H1 (cell line): ENCODE results near the gene PCBP1. TPM values are rescaled to one million over a fixed set of nuclear protein-coding genes. Genes with fewer than 3 reads are reported as not detected.
A peak's percentile ranks its signal among the peaks of the same experiment; 100 is the strongest.

Source experiments
- ASH2L ChIP-seq: fragments of 200-600, 300-600 bp; sonication (generic); IDR thresholded peaks from one replicate; pipeline ENCODE4 v1.7.1; 2017; ENCODE audit warnings: low read length
- ATF2 ChIP-seq: IDR thresholded peaks from 2 replicates; pipeline ENCODE4 v1.6.1; 2012; ENCODE audit warnings: low read length, inconsistent platforms
- CHD2 ChIP-seq: IDR thresholded peaks from 2 replicates; pipeline ENCODE4 v1.6.1; 2012; ENCODE audit warnings: low read length, improper control_type of control experiment
- EGR1 ChIP-seq: IDR thresholded peaks from 2 replicates; pipeline ENCODE4 v1.6.1; 2011; ENCODE audit warnings: low read depth, low read length, borderline replicate concordance
- EP300 ChIP-seq, 2 experiments: IDR thresholded peaks; 1 replicate in 1 of 2; 2 replicates in 1 of 2; pipeline ENCODE4 v1.6.1; 2011 to 2012; ENCODE audit warnings: low read depth in 2 of 2, low read length in 2 of 2, mild to moderate bottlenecking in 2 of 2, borderline replicate concordance in 1 of 2, inconsistent platforms in 1 of 2, moderate library complexity in 1 of 2
- JUND ChIP-seq: IDR thresholded peaks from 2 replicates; pipeline ENCODE4 v1.6.1; 2011; ENCODE audit warnings: mild to moderate bottlenecking, improper control_type of control experiment, low read length
- KDM4A ChIP-seq: IDR thresholded peaks from one replicate; pipeline ENCODE4 v1.7.1; 2012; ENCODE audit warnings: low read depth, mild to moderate bottlenecking, moderate library complexity, low read length, inconsistent platforms; ENCODE audit not compliant: severe bottlenecking
- KDM5A ChIP-seq: fragments of 200-600 bp; IDR thresholded peaks from 2 replicates; pipeline ENCODE4 v1.7.1; 2012; ENCODE audit warnings: mild to moderate bottlenecking, low read length, inconsistent platforms, mixed read lengths
- MAX ChIP-seq: IDR thresholded peaks from 2 replicates; pipeline ENCODE4 v1.6.1; 2012; ENCODE audit warnings: inconsistent platforms
- POLR2A ChIP-seq, 2 experiments: IDR thresholded peaks; 1 replicate in 1 of 2; 2 replicates in 1 of 2; pipeline ENCODE4 v1.6.1; 2011; ENCODE audit warnings: low read depth in 2 of 2, low read length in 2 of 2, mild to moderate bottlenecking in 2 of 2; ENCODE audit errors: control extremely low read depth in 1 of 2
- RAD21 ChIP-seq, 2 experiments: IDR thresholded peaks in 1 of 2; conservative IDR thresholded peaks in 1 of 2; 2 replicates each; pipeline ENCODE4 v1.6.1; 2011; ENCODE audit warnings: low read depth in 2 of 2, low read length in 2 of 2, improper control_type of control experiment in 1 of 2, inconsistent platforms in 1 of 2, mild to moderate bottlenecking in 1 of 2, moderate library complexity in 1 of 2
- RXRA ChIP-seq: IDR thresholded peaks from 2 replicates; pipeline ENCODE4 v1.6.1; 2011; ENCODE audit warnings: low read depth, mild to moderate bottlenecking, low read length, moderate library complexity; ENCODE audit not compliant: insufficient read depth
- SIN3A ChIP-seq, 2 experiments: IDR thresholded peaks in 1 of 2; conservative IDR thresholded peaks in 1 of 2; 2 replicates each; pipeline ENCODE4 v1.6.1; 2011 to 2012; ENCODE audit warnings: low read length in 2 of 2, improper control_type of control experiment in 1 of 2, low read depth in 1 of 2, mild to moderate bottlenecking in 1 of 2
- TAF7 ChIP-seq: optimal IDR thresholded peaks from 2 replicates; pipeline ENCODE3; 2011; ENCODE audit warnings: low read depth, mild to moderate bottlenecking, inconsistent platforms, low read length, moderate library complexity, borderline replicate concordance
- TBP ChIP-seq: IDR thresholded peaks from 2 replicates; pipeline ENCODE4 v1.6.1; 2011; ENCODE audit warnings: low read depth, low read length, improper control_type of control experiment
- polyA plus RNA-seq, 7 experiments: library from polyadenylated mRNA; depleted of rRNA in 3 of 7; stranded (reverse) in 5 of 7; unstranded in 2 of 7; fragments of >200 nt in 5 of 7; fragments of 200-250 nt in 2 of 7; gene quantifications; 1 replicate in 5 of 7; 2 replicates in 1 of 7; 4 replicates in 1 of 7; pipeline versions ENCODE4 v1.2.1 to v1.2.3, GENCODE V29; 2011 to 2013; ENCODE audit warnings: missing spikeins in 2 of 7, mixed read lengths in 2 of 7
- total RNA-seq: library from RNA; stranded (reverse); fragmentation: NEBNext Ultra II Directional; extraction: Animal tissue kit (Norgen Biotek cat#: 25700); gene quantifications from 2 replicates; pipeline ENCODE4 v1.2.1, GENCODE V29; 2021

Gene PCBP1
- total and polyA plus RNA-seq, 2 of the 8 experiments (the other 6 are each of a cell fraction or from before 2014, with no cell fraction given): 279 to 493 TPM

- TF ChIP-seq ATF2 (0 out of 2 replicates have a peak, but pooled peaks have one; percentile 75), POLR2A (IDR thresholded peaks at IDR 0.05; ENCODE audit: control extremely low read depth in 1 of 2, low read depth in 2 of 2, low read length in 2 of 2) (peak; percentile 90 to 95), ASH2L (peak; percentile 11), EGR1 (no peak), RAD21 (IDR thresholded peaks at IDR 0.05 in 1 of 2, conservative IDR thresholded peaks at IDR 0.05 in 1 of 2; ENCODE audit: low read depth in 2 of 2, low read length in 2 of 2) (0 out of 4 replicates have a peak, but pooled peaks of 1 of the 2 experiments have one; percentile 8), JUND (peak; percentile 43; the same call in 1 of the 2 replicates), KDM5A (0 out of 2 replicates have a peak, but pooled peaks have one; percentile 13), TBP (peak; percentile 88), KDM4A (peak; percentile 56), TAF7 (peak; percentile 73), CHD2 (peak; percentile 69), SIN3A (conservative IDR thresholded peaks at IDR 0.05 in 1 of 2, IDR thresholded peaks at IDR 0.05 in 1 of 2; ENCODE audit: low read depth in 1 of 2, low read length in 2 of 2) (peak in 1 of 2 experiments; percentile 18; a peak in 1 of 4 replicates), RXRA (no peak), MAX (peak; percentile 92), EP300 (IDR thresholded peaks at IDR 0.05; ENCODE audit: borderline replicate concordance in 1 of 2, low read depth in 2 of 2, low read length in 2 of 2) (peak in 1 of 2 experiments; percentile 8; a peak in 1 of 3 replicates)
These were observed at the start of gene PCBP1 (continued) for GRCh38 chr2:70086838-70087701.
